IPS-20b (cell line): ENCODE data around the gene SLC22A25.

ENCODE experiments used
- H3K27ac ChIP-seq: one replicate; pipeline ENCODE4 v1.5.1; 2013; ENCODE audit warnings: low read length
- H3K27me3 ChIP-seq: 2 replicates; pipeline ENCODE4 v1.6.1; 2013; ENCODE audit warnings: mild to moderate bottlenecking, low read length, inconsistent platforms; ENCODE audit not compliant: insufficient read depth
- H3K36me3 ChIP-seq: 2 replicates; pipeline ENCODE4 v1.6.1; 2013; ENCODE audit warnings: low read depth, mild to moderate bottlenecking, inconsistent platforms, low read length, moderate library complexity; ENCODE audit not compliant: insufficient read depth
- H3K4me1 ChIP-seq: 2 replicates; pipeline ENCODE4 v1.6.1; 2013; ENCODE audit warnings: mild to moderate bottlenecking, control low read depth, inconsistent platforms, low read length, moderate library complexity; ENCODE audit not compliant: insufficient read depth
- H3K4me3 ChIP-seq: 2 replicates; pipeline ENCODE4 v1.5.1; 2013; ENCODE audit warnings: mild to moderate bottlenecking, low read length, inconsistent platforms
- H3K9ac ChIP-seq: 2 replicates; pipeline ENCODE4 v1.6.1; 2013; ENCODE audit warnings: low read depth, mild to moderate bottlenecking, inconsistent platforms, low read length, moderate library complexity
- H3K9me3 ChIP-seq: 2 replicates; pipeline ENCODE4 v1.6.1; 2013; ENCODE audit warnings: mild to moderate bottlenecking, low read depth, low read length, inconsistent platforms; ENCODE audit not compliant: insufficient read depth

SLC22A25 gene

DNA sequence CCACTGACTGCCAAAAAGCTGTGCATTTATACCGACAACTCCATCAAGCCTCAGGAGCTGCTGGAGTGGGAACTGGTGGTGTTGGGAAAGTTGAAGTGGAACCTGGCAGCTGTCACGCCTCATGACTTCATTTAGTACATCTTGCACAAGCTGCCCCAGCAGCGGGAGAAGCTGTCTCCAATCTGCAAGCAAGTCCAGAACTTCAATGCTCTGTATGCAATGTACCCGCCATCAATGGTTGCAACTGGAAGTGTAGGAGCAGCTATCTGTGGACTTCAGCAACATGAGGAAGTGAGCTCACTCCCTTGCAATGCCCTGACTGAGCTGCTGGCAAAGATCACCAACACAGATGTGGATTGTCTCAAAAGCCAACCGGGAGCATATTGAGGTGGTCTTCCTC lies at the start of gene SLC22A25:
Gene SLC22A25 (minus strand): TSS at position 67 of the 400 bp plus-strand sequence. CDS start 13,947 bp downstream, outside the sequence.
- Histone ChIP-seq H3K36me3 (no peaks in the 10 kb centered on the region), H3K27me3 (0 out of 2 replicates have a peak, but pooled peaks cover 4% of the 10 kb centered on the region), H3K4me3 (no peak within 1 kb of the TSS), H3K9me3 (0 out of 2 replicates have a peak, but pooled peaks cover 5% of the 10 kb centered on the region), H3K9ac (no peak within 1 kb of the TSS), H3K27ac (no peak within 1 kb of the TSS), H3K4me1 (no peaks in the 10 kb centered on the region)

GRCh38 chr11:63290285-63290684 lies 46.9 kb upstream of the SLC22A25 start:
- no peaks in the 10 kb centered on the region for H3K4me1 ChIP-seq
- H3K4me3 ChIP-seq = no peak overlapping the region
- no peak overlapping the region for H3K9ac ChIP-seq
- H3K9me3 ChIP-seq = no peaks in the 10 kb centered on the region
- H3K36me3 ChIP-seq = no peaks in the 10 kb centered on the region
- H3K27me3 ChIP-seq = no peaks in the 10 kb centered on the region
- no peak overlapping the region for H3K27ac ChIP-seq

DNA sequence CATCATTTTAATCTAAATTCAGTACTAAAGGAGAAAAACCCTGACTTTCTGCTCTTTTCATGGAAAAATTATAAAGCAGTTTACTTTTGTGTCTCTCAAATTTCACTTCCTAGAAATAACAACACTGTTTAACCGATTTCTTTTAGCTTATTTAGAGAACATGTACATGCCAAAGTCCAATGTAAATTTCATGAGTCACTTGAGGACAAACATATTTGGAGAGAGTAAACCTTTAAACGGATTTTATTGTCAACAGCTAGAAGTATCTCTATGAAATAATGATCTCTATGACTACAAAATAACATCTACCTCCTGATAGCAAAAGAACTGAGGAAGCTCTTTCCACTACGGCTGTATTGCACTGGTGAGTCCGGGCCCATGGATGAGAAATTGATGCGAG lies 46.3 kb upstream of the SLC22A25 start:
- Histone ChIP-seq H3K27ac (no peak overlapping the region), H3K4me3 (no peak overlapping the region), H3K9ac (no peak overlapping the region), H3K36me3 (no peaks in the 10 kb centered on the region), H3K4me1 (no peaks in the 10 kb centered on the region), H3K27me3 (no peaks in the 10 kb centered on the region), H3K9me3 (no peaks in the 10 kb centered on the region)

- no peaks in the 10 kb centered on the region for H3K36me3 ChIP-seq
- H3K27ac ChIP-seq = no peak overlapping the region
- H3K9ac ChIP-seq = no peak overlapping the region
- H3K9me3 ChIP-seq = no peaks in the 10 kb centered on the region
- H3K4me3 ChIP-seq = no peak overlapping the region
- no peaks in the 10 kb centered on the region for H3K4me1 ChIP-seq
- no peaks in the 10 kb centered on the region for H3K27me3 ChIP-seq
Measured at GRCh38 chr11:63282579-63282978, 39.2 kb upstream of the SLC22A25 start.

- H3K4me1 ChIP-seq = no peaks in the 10 kb centered on the region
- H3K27me3 ChIP-seq = no peaks in the 10 kb centered on the region
- no peaks in the 10 kb centered on the region for H3K9me3 ChIP-seq
- H3K27ac ChIP-seq = no peak overlapping the region
- no peak overlapping the region for H3K9ac ChIP-seq
- H3K36me3 ChIP-seq = no peaks in the 10 kb centered on the region
- H3K4me3 ChIP-seq = no peak overlapping the region
Measured at GRCh38 chr11:63280920-63281319, 37.5 kb upstream of the SLC22A25 start.

DNA sequence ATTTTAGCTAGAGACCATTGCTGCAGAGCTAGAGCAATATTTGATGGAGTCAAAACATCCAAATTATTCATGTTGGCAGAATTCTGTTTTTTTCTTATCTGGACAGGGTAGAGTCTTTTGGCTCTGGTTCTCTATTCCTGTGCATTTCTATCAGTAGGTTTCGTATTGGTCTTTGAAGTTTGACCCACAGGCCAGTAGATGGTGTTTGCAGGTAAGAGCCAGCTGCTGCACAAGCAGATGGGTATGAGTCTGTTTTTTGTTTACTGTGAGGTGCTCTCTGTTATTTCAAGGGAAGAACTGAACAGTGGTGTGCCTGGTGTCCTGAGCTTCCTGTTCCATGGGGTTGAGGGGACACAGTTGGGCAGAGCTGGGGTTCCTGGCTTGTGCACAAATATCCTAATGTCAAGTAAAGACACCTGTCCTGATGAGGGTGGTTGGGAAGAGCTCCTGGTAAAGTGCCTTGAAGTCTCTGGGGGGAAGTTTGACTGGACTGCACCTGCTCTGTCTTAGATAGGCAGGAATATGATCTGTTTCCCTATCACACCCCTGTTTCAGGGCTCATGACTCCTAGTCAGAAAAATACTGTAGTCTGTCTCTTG lies 34.0 kb upstream of the SLC22A25 start:
- Histone ChIP-seq H3K4me1 (no peaks in the 10 kb centered on the region), H3K4me3 (no peak overlapping the region), H3K9me3 (no peaks in the 10 kb centered on the region), H3K27me3 (no peaks in the 10 kb centered on the region), H3K9ac (no peak overlapping the region), H3K27ac (no peak overlapping the region), H3K36me3 (no peaks in the 10 kb centered on the region)

- no peaks in the 10 kb centered on the region for H3K9me3 ChIP-seq
- H3K9ac ChIP-seq = no peak overlapping the region
- H3K27ac ChIP-seq = no peak overlapping the region
- no peak overlapping the region for H3K4me3 ChIP-seq
- H3K27me3 ChIP-seq = no peaks in the 10 kb centered on the region
- H3K4me1 ChIP-seq = no peaks in the 10 kb centered on the region
- H3K36me3 ChIP-seq = no peaks in the 10 kb centered on the region
Measured at GRCh38 chr11:63274776-63275175, 31.4 kb upstream of the SLC22A25 start.

DNA sequence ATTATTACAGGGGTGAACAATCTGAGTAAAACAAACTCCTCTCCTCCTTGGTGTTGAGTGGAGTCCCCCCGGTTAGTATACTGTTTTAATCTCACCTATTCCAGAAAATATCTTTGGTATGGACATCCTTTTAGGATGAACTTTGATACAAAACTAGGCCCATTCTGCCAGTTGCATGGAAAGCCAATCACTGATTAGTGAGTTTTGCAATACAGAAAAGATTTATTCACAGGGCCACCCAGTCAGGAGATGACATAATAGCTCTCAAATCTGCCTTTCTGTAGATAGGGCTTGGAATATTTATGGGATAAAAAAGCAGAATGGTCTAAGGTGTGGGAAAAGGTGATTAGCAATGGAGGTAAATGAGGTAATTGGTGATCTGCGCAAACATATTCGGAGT lies 30.3 kb upstream of the SLC22A25 start:
- H3K9ac ChIP-seq = no peak overlapping the region
- no peaks in the 10 kb centered on the region for H3K36me3 ChIP-seq
- no peaks in the 10 kb centered on the region for H3K27me3 ChIP-seq
- no peaks in the 10 kb centered on the region for H3K4me1 ChIP-seq
- H3K9me3 ChIP-seq = no peaks in the 10 kb centered on the region
- H3K4me3 ChIP-seq = no peak overlapping the region
- no peak overlapping the region for H3K27ac ChIP-seq

GRCh38 chr11:63262547-63262946 lies 19.1 kb upstream of the SLC22A25 start:
- Histone ChIP-seq H3K27me3 (no peaks in the 10 kb centered on the region), H3K4me1 (no peaks in the 10 kb centered on the region), H3K9ac (no peak overlapping the region), H3K9me3 (no peaks in the 10 kb centered on the region), H3K27ac (no peak overlapping the region), H3K36me3 (no peaks in the 10 kb centered on the region), H3K4me3 (no peak overlapping the region)

- no peak overlapping the region for H3K27ac ChIP-seq
- H3K9ac ChIP-seq = no peak overlapping the region
- H3K27me3 ChIP-seq = no peaks in the 10 kb centered on the region
- no peaks in the 10 kb centered on the region for H3K4me1 ChIP-seq
- H3K36me3 ChIP-seq = no peaks in the 10 kb centered on the region
- H3K4me3 ChIP-seq = no peak overlapping the region
- no peaks in the 10 kb centered on the region for H3K9me3 ChIP-seq
Measured at GRCh38 chr11:63251312-63251711, 7.9 kb upstream of the SLC22A25 start.

GRCh38 chr11:63250162-63251050 lies 7.0 kb upstream of the SLC22A25 start:
- H3K4me3 ChIP-seq = no peak overlapping the region
- H3K27ac ChIP-seq = no peak overlapping the region
- H3K36me3 ChIP-seq = no peaks in the 10 kb centered on the region
- H3K27me3 ChIP-seq = no peaks in the 10 kb centered on the region
- no peaks in the 10 kb centered on the region for H3K4me1 ChIP-seq
- H3K9me3 ChIP-seq = no peaks in the 10 kb centered on the region
- no peak overlapping the region for H3K9ac ChIP-seq

DNA sequence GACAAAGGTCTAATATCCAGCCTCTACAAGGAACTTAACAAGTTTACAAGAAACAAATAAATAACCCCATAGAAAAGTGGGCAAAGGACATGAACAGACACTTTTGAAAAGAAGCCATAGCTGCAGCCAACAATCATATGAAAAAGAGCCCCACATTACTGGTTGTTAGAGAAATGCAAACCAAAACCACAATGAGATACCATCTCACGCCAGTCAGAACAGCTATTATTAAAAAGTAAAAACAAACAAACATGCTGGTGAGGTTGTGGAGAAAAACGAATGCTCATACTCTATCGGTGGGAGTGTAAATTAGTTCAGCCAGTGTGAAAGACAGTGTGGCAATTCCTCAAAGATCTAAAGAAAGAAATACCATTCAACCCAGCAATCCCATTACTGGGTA lies 5.6 kb upstream of the SLC22A25 start:
- no peak overlapping the region for H3K4me3 ChIP-seq
- H3K36me3 ChIP-seq = no peaks in the 10 kb centered on the region
- H3K4me1 ChIP-seq = no peaks in the 10 kb centered on the region
- H3K27ac ChIP-seq = no peak overlapping the region
- no peaks in the 10 kb centered on the region for H3K27me3 ChIP-seq
- no peak overlapping the region for H3K9ac ChIP-seq
- H3K9me3 ChIP-seq = no peaks in the 10 kb centered on the region
